Gastrocnemius medialis (tissue), 4 donors: ENCODE results near the gene SYCN.

Experiments
- CTCF ChIP-seq, 5 experiments: fragments of 450-650 bp in 3 of 5; fragments of 200-600 bp in 2 of 5; sonication (generic) in 2 of 5; IDR thresholded peaks in 4 of 5; conservative IDR thresholded peaks in 1 of 5; 1 replicate in 4 of 5; 2 replicates in 1 of 5; pipeline ENCODE4 v1.5.1; 2016 to 2019; ENCODE audit warnings: antibody characterized with exemption in 5 of 5, mild to moderate bottlenecking in 3 of 5, moderate library complexity in 3 of 5
- POLR2A ChIP-seq, 2 donors: fragments of 450-650 bp; IDR thresholded peaks; one replicate each; pipeline ENCODE4 v1.6.1; 2017; ENCODE audit warnings: antibody characterized with exemption in 2 of 2, mild to moderate bottlenecking in 2 of 2, moderate library complexity in 2 of 2

GRCh38 chr19:39177736-39178135, 26.3 kb downstream of the SYCN start:
- no peak for TF ChIP-seq CTCF (IDR thresholded peaks at IDR 0.05 in 4 of 5, conservative IDR thresholded peaks at IDR 0.05 in 1 of 5)
- no peak for TF ChIP-seq POLR2A (IDR thresholded peaks at IDR 0.05)
